Nucleus accumbens (tissue), 56 donors: ENCODE results near the gene GRXCR1.

Experiments used
- DNase-seq, 56 donors: peaks; one replicate each; lab custom pipeline; 2025; lab: John Stamatoyannopoulos, UW

Gene GRXCR1

DNA sequence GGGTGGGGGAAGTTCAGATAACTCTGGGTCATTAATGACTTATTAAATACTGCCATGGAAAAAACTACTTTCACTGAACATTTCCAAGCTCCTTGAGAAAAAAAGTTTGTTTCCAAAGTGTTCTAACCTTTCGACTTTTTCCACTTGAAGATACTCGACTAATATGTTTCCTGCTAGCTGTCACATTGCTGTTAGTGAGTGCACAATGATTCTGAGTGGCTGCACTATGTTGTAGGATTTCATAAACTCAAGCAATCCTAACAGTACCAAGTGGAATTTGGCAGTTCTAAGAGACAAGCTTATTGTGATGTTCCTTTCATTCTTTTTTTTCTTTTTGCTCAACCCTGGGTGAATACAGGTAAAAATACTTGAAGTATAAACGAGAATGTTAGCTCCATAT is 33.4 kb downstream of the GRXCR1 start:
- no peak for DNase-seq

DNA sequence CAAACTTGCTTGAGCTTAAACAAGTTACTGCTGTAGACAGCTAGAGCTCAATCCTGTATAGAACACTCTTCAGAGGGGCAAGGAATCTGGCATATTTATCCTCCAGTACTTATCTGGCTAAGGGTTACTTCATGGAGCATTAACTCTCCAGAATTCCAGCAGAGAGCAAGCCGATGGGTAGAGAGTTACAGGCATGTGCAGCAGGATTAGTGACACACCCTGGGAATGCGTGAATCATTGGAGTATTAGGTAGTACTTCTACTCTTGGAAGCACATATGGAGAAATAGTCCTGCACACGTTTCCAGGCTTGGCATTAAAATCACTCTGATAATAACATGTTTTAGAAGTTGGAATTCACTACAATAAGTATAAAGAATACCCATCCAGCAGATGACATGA is 35.4 kb downstream of the GRXCR1 start:
- DNase-seq = no peak

GRCh38 chr4:42928582-42928981 is 36.1 kb downstream of the GRXCR1 start:
- no peak for DNase-seq

GRCh38 chr4:42942216-42942615 is 49.7 kb downstream of the GRXCR1 start:
- no peak for DNase-seq

GRCh38 chr4:42945874-42946273 is 53.4 kb downstream of the GRXCR1 start:
- DNase-seq = no peak

GRCh38 chr4:42953321-42953720 is 60.8 kb downstream of the GRXCR1 start:
- no peak for DNase-seq

DNA sequence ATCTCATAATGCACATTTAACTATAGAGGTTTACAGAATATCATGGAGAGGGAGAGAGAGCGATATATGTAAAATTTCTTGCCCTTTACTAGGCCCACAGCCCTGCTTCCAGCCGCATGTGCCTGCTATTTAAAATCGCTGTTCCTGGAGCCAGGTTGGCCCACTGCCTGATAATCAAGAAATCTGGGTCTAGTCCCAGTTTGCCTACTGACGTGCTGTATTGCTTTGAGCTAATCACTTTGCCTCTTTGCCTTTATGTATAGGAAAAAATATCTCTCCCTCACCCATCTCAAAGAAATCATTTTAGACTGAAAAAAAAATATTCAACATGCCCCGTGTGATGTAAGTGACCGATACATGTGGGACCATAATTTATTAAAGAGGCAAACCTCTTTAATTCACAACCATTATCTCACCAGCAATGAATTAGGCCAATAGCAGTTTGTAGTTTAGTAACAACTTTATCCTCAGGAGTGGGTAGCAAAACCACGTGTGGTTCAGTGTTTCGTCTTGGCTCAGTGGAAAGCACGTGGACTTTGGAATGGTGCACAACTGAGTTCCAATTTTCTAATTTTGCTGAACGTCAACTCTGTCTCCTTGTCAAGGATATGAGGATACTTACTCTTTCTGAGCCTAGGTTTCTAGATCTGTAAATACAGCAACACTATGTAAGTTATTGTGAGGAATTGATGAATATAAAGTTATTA is 62.6 kb downstream of the GRXCR1 start:
- peak in 3 of 56 donors; percentile 8 to 19 (median 10) for DNase-seq

GRCh38 chr4:42955746-42956505 is 63.4 kb downstream of the GRXCR1 start:
- no peak for DNase-seq

DNA sequence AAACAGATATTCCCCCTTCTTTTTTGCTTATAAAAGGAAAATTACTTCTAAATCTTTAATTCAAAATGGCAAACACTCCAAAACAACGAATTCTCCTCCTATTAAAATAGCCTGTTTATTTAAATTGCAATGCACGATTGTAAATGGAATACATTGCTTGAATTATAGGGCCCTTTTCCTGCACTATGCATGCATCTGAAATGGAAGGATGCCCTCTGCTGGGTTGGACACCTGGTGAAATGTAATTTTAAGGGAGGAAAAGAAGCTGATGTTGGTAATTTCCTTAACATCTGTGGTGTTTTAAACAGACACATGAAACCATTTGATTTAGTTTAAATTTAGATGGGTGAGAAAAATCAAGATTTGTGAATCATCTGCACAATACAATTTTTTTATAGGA is 72.8 kb downstream of the GRXCR1 start:
- DNase-seq = peak in 4 of 56 donors; percentile 2 to 51 (median 4)

- no peak for DNase-seq
Observed at GRCh38 chr4:42985976-42986375, 93.5 kb downstream of the GRXCR1 start.

DNA sequence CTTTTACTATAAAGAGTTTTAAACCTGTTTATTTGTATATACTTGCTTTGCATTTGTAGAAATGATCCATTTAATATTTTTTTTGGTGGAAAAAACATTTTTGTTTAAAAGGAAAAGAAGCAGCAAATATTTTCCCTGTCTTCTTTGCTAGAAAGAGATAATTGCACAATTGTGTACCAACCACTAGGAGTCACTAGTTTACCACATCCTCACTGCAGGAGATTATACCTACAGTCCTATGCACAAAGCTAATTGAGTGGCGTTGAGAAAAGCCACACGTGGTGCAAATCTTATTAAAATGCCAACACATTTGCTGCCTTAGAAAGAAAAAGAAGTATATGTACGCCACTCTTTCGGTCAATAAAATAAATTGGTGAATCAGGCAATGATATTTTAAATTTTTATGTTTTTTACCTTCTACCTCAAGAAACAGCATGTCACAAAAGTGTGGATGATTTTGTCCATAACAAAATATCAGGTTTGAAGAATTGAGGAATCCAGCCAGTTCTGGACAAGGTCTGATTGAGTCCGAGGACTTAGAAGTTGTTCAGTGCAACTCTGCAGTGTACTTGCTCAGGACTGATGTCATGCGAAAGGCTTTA is 102.9 kb downstream of the GRXCR1 start:
- DNase-seq = no peak

- no peak for DNase-seq
Observed at GRCh38 chr4:43008793-43009192, 116.3 kb downstream of the GRXCR1 start.

- DNase-seq = no peak
Observed at GRCh38 chr4:43014256-43014655, 121.7 kb downstream of the GRXCR1 start.

DNA sequence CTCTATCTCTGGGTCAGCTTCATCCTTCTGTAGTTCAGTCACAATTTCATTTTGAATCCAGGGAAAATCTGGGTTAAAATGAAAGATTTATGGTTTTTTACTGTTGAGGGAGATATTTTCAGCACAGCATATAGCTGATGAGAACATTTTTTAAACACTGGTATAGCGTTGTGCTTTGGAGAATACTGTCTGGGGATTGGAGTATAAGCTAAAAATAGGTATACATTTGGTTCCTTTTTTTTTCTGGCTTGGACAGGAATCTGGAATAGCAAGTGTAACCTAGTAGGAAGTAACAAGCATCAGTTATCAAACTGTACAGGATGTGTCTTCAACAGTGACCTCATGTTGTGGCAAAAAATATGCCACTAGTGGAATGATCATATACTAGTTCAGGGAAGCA is 149.1 kb downstream of the GRXCR1 start:
- DNase-seq = no peak

- no peak for DNase-seq
Observed at GRCh38 chr4:43047058-43047457, 154.5 kb downstream of the GRXCR1 start.

DNA sequence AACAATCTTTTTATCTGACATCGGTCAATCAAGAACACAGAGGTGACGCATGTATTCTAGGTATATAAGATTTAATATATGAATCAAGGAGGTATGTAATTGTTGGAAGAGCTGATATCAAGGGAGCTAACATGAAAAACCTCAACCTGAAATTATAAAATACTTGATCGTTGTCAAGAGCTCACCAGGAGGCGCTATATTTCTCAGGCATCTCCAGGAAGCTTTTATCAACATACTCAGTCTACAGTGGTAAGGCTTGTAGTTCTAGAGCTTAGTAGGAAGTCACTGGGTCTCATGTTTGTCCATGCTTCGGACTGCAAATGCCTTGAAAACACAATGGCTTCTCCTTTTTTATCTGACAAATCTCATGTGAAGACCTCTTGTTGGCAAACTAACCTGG is 156.1 kb downstream of the GRXCR1 start:
- no peak for DNase-seq

- no peak for DNase-seq
Observed at GRCh38 chr4:43049326-43049725, 156.8 kb downstream of the GRXCR1 start.

DNA sequence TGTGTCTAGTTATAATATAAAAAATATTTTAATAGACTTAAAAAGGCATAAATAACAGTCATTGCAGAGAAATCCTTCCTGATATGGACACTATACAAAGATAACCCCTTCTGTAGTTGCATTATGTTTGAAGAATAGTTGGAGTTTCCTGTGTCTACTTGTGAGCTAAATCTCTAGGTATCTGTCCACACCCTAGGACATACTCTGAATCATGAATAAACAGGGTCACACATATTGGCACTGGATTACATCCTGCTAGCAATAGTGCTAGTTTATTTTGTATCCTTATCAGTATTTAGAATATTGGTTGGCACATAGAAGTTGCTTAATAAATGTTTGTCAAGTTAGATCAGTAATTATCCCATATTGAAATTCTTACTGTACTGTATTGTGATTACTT is 173.9 kb downstream of the GRXCR1 start:
- DNase-seq = no peak

- DNase-seq = no peak
Observed at GRCh38 chr4:43071069-43071468, 178.6 kb downstream of the GRXCR1 start.
